Natural killer cell (primary cell): ENCODE data around the gene ANTXR2. TPM values are rescaled to one million over a fixed set of nuclear protein-coding genes. Genes with fewer than 3 reads are reported as not detected.
A peak's percentile ranks its signal among the peaks of the same experiment; 100 is the strongest.

Experiments
- ATAC-seq, 3 donors: fragments of 150-1000 bp in 2 of 3; fragments of 200-7000 bp in 1 of 3; cut with Tn5 transposase; 1 replicate in 1 of 3; 2 replicates in 2 of 3; pipeline ENCODE4 v1.10.0; 2021; ENCODE audit warnings: mild to moderate bottlenecking in 2 of 3, moderate library complexity in 2 of 3
- DNase-seq, 2 donors: peaks; one replicate each; pipeline versions ENCODE4 v3.0.0 to v3.0.0-alpha.2; 2013 to 2021; ENCODE audit warnings: mixed read lengths in 1 of 2
- H3K27ac ChIP-seq: one replicate; pipeline ENCODE4 v1.5.1; 2013; ENCODE audit warnings: mild to moderate bottlenecking, low read length
- H3K27me3 ChIP-seq: one replicate; pipeline ENCODE4 v1.6.1; 2013; ENCODE audit warnings: low read length; ENCODE audit not compliant: control insufficient read depth, insufficient read depth
- H3K36me3 ChIP-seq: one replicate; pipeline ENCODE4 v1.6.1; 2013; ENCODE audit warnings: low read length; ENCODE audit not compliant: control insufficient read depth, insufficient read depth
- H3K4me1 ChIP-seq: one replicate; pipeline ENCODE4 v1.6.1; 2013; ENCODE audit warnings: low read length; ENCODE audit not compliant: control insufficient read depth, insufficient read depth
- H3K4me3 ChIP-seq: one replicate; pipeline ENCODE4 v1.5.1; 2013; ENCODE audit warnings: low read length
- H3K9me3 ChIP-seq: one replicate; pipeline ENCODE4 v1.6.1; 2013; ENCODE audit warnings: low read length; ENCODE audit not compliant: control insufficient read depth, insufficient read depth
- H3K27ac Mint-ChIP-seq, 2 donors: one replicate each; pipeline ENCODE4 v1.8.0; 2022; ENCODE audit warnings: mild to moderate bottlenecking in 2 of 2, mixed read lengths in 2 of 2, moderate library complexity in 1 of 2
- H3K27me3 Mint-ChIP-seq, 2 donors: one replicate each; pipeline ENCODE4 v1.8.0; 2022; ENCODE audit warnings: low read depth in 2 of 2, mixed read lengths in 2 of 2
- H3K36me3 Mint-ChIP-seq: one replicate; pipeline ENCODE4 v1.8.0; 2022; ENCODE audit warnings: mixed read lengths
- H3K4me1 Mint-ChIP-seq, 2 donors: one replicate each; pipeline ENCODE4 v1.8.0; 2022; ENCODE audit warnings: mixed read lengths in 2 of 2
- H3K4me3 Mint-ChIP-seq: one replicate; pipeline ENCODE4 v1.8.0; 2022; ENCODE audit warnings: mild to moderate bottlenecking, moderate library complexity, mixed read lengths
- H3K9me3 Mint-ChIP-seq, 2 donors: one replicate each; pipeline ENCODE4 v1.8.0; 2022; ENCODE audit warnings: mixed read lengths in 2 of 2
- CTCF ChIP-seq: fragments of 200-600 bp; IDR thresholded peaks from one replicate; pipeline ENCODE4 v1.8.0; 2022; ENCODE audit warnings: antibody characterized with exemption
- WGBS: methylation state at CpG from one replicate; pipeline ENCODE4 v1.1.7; 2013; ENCODE audit warnings: missing lambda C conversion rate; ENCODE audit not compliant: insufficient coverage; 5-methylcytosine and 5-hydroxymethylcytosine counted together
- intact Hi-C: fragments of 100-400 bp; cut with micrococcal nuclease; formaldehyde crosslinking; loops from one replicate; pipeline ENCODE4 v1.14.2; 2022
- total RNA-seq, 4 donors: library from RNA; stranded (reverse); fragments of 120-200 nt in 1 of 4; gene quantifications; one replicate each; pipeline versions ENCODE4 v1.2.3 to v1.2.4, GENCODE V29; 2013 to 2022

ANTXR2 gene
- total RNA-seq, 3 donors from 2014 or later (not counting 1 experiment from before 2014, with no cell fraction given), result 7.8 to 28.3 (median 10.0) TPM

- Mint-ChIP-seq H3K4me1 (peaks cover 12 to 13% of the 10 kb centered on the region in 2 donors), H3K4me3 (no peak overlapping the region), H3K9me3 (no peaks in the 10 kb centered on the region), H3K27ac (no peak overlapping the region), H3K27me3 (no peaks in the 10 kb centered on the region), H3K36me3 (no peaks in the 10 kb centered on the region)
- no peak for TF ChIP-seq CTCF
- no peak for ATAC-seq
- no peaks in the 10 kb centered on the region for H3K27me3 ChIP-seq
- intact Hi-C loops, result loop anchor here (10.0 kb wide), 1 partner anchor 300 kb away; no protein-coding TSS in a partner anchor
- no peak overlapping the region for H3K27ac ChIP-seq
- H3K4me1 ChIP-seq, result no peaks in the 10 kb centered on the region
- 94% methylated on average over 3 of the region's 3 CpGs for WGBS
- no peak for DNase-seq
- no peaks in the 10 kb centered on the region for H3K36me3 ChIP-seq
- no peak overlapping the region for H3K4me3 ChIP-seq
- no peaks in the 10 kb centered on the region for H3K9me3 ChIP-seq
Measured at GRCh38 chr4:79915246-79915645, 157.8 kb downstream of the ANTXR2 start.

- H3K9me3 ChIP-seq, result no peaks in the 10 kb centered on the region
- no peak for TF ChIP-seq CTCF
- Mint-ChIP-seq H3K36me3 (no peaks in the 10 kb centered on the region), H3K27ac (no peak overlapping the region), H3K4me1 (peaks cover 12 to 13% of the 10 kb centered on the region in 2 donors), H3K9me3 (no peaks in the 10 kb centered on the region), H3K4me3 (no peak overlapping the region), H3K27me3 (no peaks in the 10 kb centered on the region)
- H3K36me3 ChIP-seq, result no peaks in the 10 kb centered on the region
- 11% methylated on average over 1 of the region's 1 CpG for WGBS
- intact Hi-C loops, result loop anchor here (10.0 kb wide), 1 partner anchor 301 kb away; no protein-coding TSS in a partner anchor
- H3K4me1 ChIP-seq, result no peaks in the 10 kb centered on the region
- no peak overlapping the region for H3K27ac ChIP-seq
- no peak for DNase-seq
- ATAC-seq, result peak in 1 of 3 donors; percentile 57
- H3K4me3 ChIP-seq, result no peak overlapping the region
- H3K27me3 ChIP-seq, result no peaks in the 10 kb centered on the region
Measured at GRCh38 chr4:79913581-79913980, 159.4 kb downstream of the ANTXR2 start.

- 54% methylated on average over 2 of the region's 2 CpGs for WGBS
- Histone ChIP-seq H3K4me3 (no peak overlapping the region), H3K9me3 (no peaks in the 10 kb centered on the region), H3K27ac (no peak overlapping the region), H3K36me3 (peaks cover 6% of the 10 kb centered on the region), H3K4me1 (no peaks in the 10 kb centered on the region), H3K27me3 (no peaks in the 10 kb centered on the region)
- Mint-ChIP-seq H3K4me1 (peaks cover 0 to 8% of the 10 kb centered on the region in 2 donors), H3K27ac (no peak overlapping the region), H3K4me3 (peak overlapping the region; percentile 14), H3K27me3 (no peaks in the 10 kb centered on the region), H3K9me3 (no peaks in the 10 kb centered on the region), H3K36me3 (no peaks in the 10 kb centered on the region)
- intact Hi-C loops, result no loop called here
- DNase-seq, result no peak
- TF ChIP-seq CTCF, result no peak
- ATAC-seq, result no peak
Measured at GRCh38 chr4:79907001-79907400, 166.0 kb downstream of the ANTXR2 start.

GRCh38 chr4:79906303-79906702 is 166.7 kb downstream of the ANTXR2 start:
- no peaks in the 10 kb centered on the region for H3K27me3 ChIP-seq
- H3K4me1 ChIP-seq, result no peaks in the 10 kb centered on the region
- 52% methylated on average over 2 of the region's 5 CpGs for WGBS
- ATAC-seq (no peak), DNase-seq (peak in 1 of 2 donors; percentile 6)
- H3K4me3 ChIP-seq, result no peak overlapping the region
- TF ChIP-seq CTCF, result no peak
- Mint-ChIP-seq H3K36me3 (no peaks in the 10 kb centered on the region), H3K4me3 (no peak overlapping the region), H3K4me1 (peaks cover 0 to 8% of the 10 kb centered on the region in 2 donors), H3K27me3 (no peaks in the 10 kb centered on the region), H3K27ac (no peak overlapping the region), H3K9me3 (no peaks in the 10 kb centered on the region)
- H3K27ac ChIP-seq, result no peak overlapping the region
- H3K9me3 ChIP-seq, result no peaks in the 10 kb centered on the region
- H3K36me3 ChIP-seq, result peaks cover 6% of the 10 kb centered on the region
- intact Hi-C loops, result no loop called here
